GM19463 (cell line): ENCODE measurements around the gene HNF1B.

Source experiments
- ATAC-seq: cut with Tn5 transposase; IDR thresholded peaks from one replicate; pipeline ENCODE4 v1.9.1; 2021; ENCODE audit warnings: mild to moderate bottlenecking, moderate library complexity; ENCODE audit not compliant: unreplicated experiment

Gene HNF1B

GRCh38 chr17:37637956-37638355, 106.9 kb downstream of the HNF1B start:
- ATAC-seq: no peak
